Ectodermal cell (in vitro differentiated cells): ENCODE results near the gene TTC39B.
"Not testable (repeated sequence)": the region's sequence is repeated elsewhere in the genome, so short reads cannot be mapped to it uniquely, and the experiment has no call there.

Source experiments
- H3K27ac ChIP-seq: 2 replicates; pipeline ENCODE4 v1.7.0; 2013; ENCODE audit warnings: mild to moderate bottlenecking, low read depth, low read length; ENCODE audit not compliant: insufficient read depth, poor library complexity, severe bottlenecking
- H3K27me3 ChIP-seq: 2 replicates; pipeline ENCODE4 v1.7.0; 2013; ENCODE audit warnings: mild to moderate bottlenecking, low read length; ENCODE audit not compliant: insufficient read depth, control insufficient read depth, poor library complexity, severe bottlenecking
- H3K36me3 ChIP-seq: one replicate; pipeline ENCODE4 v1.7.0; 2013; ENCODE audit warnings: low read length; ENCODE audit not compliant: control insufficient read depth, insufficient read depth
- H3K4me1 ChIP-seq: one replicate; pipeline ENCODE4 v1.7.0; 2013; ENCODE audit warnings: low read length; ENCODE audit not compliant: control insufficient read depth, insufficient read depth
- H3K4me3 ChIP-seq: 2 replicates; pipeline ENCODE4 v1.7.0; 2013; ENCODE audit warnings: low read depth, low read length, control low read depth; ENCODE audit not compliant: insufficient read depth
- H3K9me3 ChIP-seq: 2 replicates; pipeline ENCODE4 v1.7.0; 2013; ENCODE audit warnings: mild to moderate bottlenecking, low read length, moderate library complexity; ENCODE audit not compliant: control insufficient read depth
- WGBS, 2 experiments: methylation state at CpG; one replicate each; pipeline ENCODE4 v1.1.7; 2013; ENCODE audit warnings: missing lambda C conversion rate in 2 of 2; 5-methylcytosine and 5-hydroxymethylcytosine counted together

Gene TTC39B

GRCh38 chr9:15235658-15236057, 71.4 kb downstream of the TTC39B start:
- H3K4me3 ChIP-seq: no peak overlapping the region
- no peaks in the 10 kb centered on the region for H3K36me3 ChIP-seq
- no peaks in the 10 kb centered on the region for H3K9me3 ChIP-seq
- no peaks in the 10 kb centered on the region for H3K27me3 ChIP-seq
- WGBS, 2 experiments: 95% methylated on average over 2 of the region's 2 CpGs
- H3K4me1 ChIP-seq: no peaks in the 10 kb centered on the region
- no peak overlapping the region for H3K27ac ChIP-seq

- 95 to 97% methylated on average over 33 to 34 of the region's 41 CpGs for WGBS, 2 experiments
- H3K4me1 ChIP-seq, H3K9me3 ChIP-seq, H3K36me3 ChIP-seq, H3K27ac ChIP-seq, H3K27me3 ChIP-seq, H3K4me3 ChIP-seq: not testable (repeated sequence)
Measured at GRCh38 chr9:15233941-15234490, 73.0 kb downstream of the TTC39B start.

GRCh38 chr9:15232706-15233280, 74.2 kb downstream of the TTC39B start:
- H3K36me3 ChIP-seq, H3K9me3 ChIP-seq, H3K27ac ChIP-seq, H3K4me1 ChIP-seq, H3K27me3 ChIP-seq, H3K4me3 ChIP-seq: not testable (repeated sequence)
- 95 to 96% methylated on average over 29 of the region's 29 CpGs for WGBS, 2 experiments

DNA sequence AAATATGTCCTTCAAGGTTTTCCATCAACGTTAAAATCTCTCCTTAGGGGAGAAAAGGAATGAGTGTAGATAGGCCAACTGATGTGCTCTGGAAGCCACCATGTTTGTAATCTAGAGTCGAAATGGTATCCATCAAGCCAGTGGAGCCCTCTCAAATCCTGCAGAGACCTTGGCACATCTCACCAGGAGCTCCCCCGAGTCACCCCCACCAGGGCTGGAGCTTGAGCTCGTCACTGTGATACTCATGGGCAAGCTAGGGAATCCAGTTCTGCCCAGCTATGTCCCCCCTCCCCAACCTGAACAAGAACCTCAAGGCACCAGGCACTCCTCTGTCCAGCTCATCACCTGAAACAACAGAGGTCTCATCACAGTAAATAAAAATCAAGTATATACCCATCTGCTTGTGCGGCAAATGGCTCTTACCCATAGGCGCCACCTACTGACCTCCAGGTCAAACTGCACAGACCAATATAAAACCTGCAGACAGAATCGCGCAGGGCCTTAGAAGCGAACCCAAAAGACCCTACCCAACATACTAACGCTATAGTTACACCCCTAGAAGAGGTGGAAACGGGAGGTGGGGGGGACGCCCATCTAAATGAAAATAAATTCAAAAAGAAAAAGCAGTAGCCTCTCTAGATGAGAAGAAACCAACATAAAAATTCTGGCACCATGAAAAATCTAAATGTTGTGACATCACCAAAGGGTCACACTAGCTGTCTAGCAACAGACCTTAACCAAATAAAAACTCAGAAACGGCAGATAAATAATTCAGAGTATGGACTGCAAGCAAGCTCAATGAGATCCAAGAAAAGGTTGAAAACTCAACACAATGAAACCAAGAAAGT, 75.0 kb downstream of the TTC39B start:
- Histone ChIP-seq H3K9me3 (no peaks in the 10 kb centered on the region), H3K27me3 (no peaks in the 10 kb centered on the region), H3K36me3 (no peaks in the 10 kb centered on the region), H3K27ac (no peak overlapping the region), H3K4me1 (no peaks in the 10 kb centered on the region), H3K4me3 (no peak overlapping the region)
- WGBS, 2 experiments: 54 to 59% methylated on average over 13 of the region's 13 CpGs

GRCh38 chr9:15229409-15229808, 77.6 kb downstream of the TTC39B start:
- Histone ChIP-seq H3K4me1 (no peaks in the 10 kb centered on the region), H3K27me3 (no peaks in the 10 kb centered on the region), H3K9me3 (no peaks in the 10 kb centered on the region), H3K36me3 (no peaks in the 10 kb centered on the region), H3K4me3 (no peak overlapping the region), H3K27ac (no peak overlapping the region)
- WGBS, 2 experiments: 90 to 91% methylated on average over 4 of the region's 5 CpGs

- no peaks in the 10 kb centered on the region for H3K36me3 ChIP-seq
- no peaks in the 10 kb centered on the region for H3K9me3 ChIP-seq
- WGBS, 2 experiments: 94 to 95% methylated on average over 4 of the region's 4 CpGs
- H3K4me1 ChIP-seq: no peaks in the 10 kb centered on the region
- H3K27ac ChIP-seq: no peak overlapping the region
- no peaks in the 10 kb centered on the region for H3K27me3 ChIP-seq
- no peak overlapping the region for H3K4me3 ChIP-seq
Measured at GRCh38 chr9:15227491-15227890, 79.5 kb downstream of the TTC39B start.

- H3K9me3 ChIP-seq: no peaks in the 10 kb centered on the region
- no peak overlapping the region for H3K27ac ChIP-seq
- WGBS, 2 experiments: 93 to 97% methylated on average over 7 of the region's 7 CpGs
- H3K4me1 ChIP-seq: no peaks in the 10 kb centered on the region
- H3K4me3 ChIP-seq: no peak overlapping the region
- no peaks in the 10 kb centered on the region for H3K27me3 ChIP-seq
- no peaks in the 10 kb centered on the region for H3K36me3 ChIP-seq
Measured at GRCh38 chr9:15225564-15226126, 81.4 kb downstream of the TTC39B start.

DNA sequence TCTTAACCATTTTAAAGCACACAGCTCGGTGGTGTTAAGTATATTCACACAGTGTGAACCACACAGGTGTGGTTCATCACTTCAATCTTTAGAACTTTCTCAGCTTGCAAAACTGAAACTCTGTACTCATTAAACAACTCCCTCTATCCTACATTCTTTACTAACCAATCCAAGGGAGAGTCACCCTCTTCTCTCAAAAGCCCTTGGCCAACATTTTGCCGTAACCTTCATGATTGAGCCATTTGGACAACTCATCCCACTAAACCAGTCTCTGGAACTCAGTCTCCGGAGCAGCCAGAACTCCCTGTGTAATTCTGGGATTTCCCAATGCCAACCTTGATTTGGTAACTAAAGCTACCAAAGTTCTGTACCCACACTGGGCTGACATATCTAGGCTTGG, 84.7 kb downstream of the TTC39B start:
- H3K4me3 ChIP-seq: no peak overlapping the region
- H3K27me3 ChIP-seq: no peaks in the 10 kb centered on the region
- no peak overlapping the region for H3K27ac ChIP-seq
- no peaks in the 10 kb centered on the region for H3K36me3 ChIP-seq
- 93 to 94% methylated on average over 3 of the region's 3 CpGs for WGBS, 2 experiments
- H3K9me3 ChIP-seq: no peaks in the 10 kb centered on the region
- H3K4me1 ChIP-seq: no peaks in the 10 kb centered on the region

- WGBS, 2 experiments: 93 to 95% methylated on average over 4 of the region's 4 CpGs
- H3K36me3 ChIP-seq: no peaks in the 10 kb centered on the region
- no peak overlapping the region for H3K4me3 ChIP-seq
- H3K27ac ChIP-seq: no peak overlapping the region
- no peaks in the 10 kb centered on the region for H3K9me3 ChIP-seq
- no peaks in the 10 kb centered on the region for H3K4me1 ChIP-seq
- no peaks in the 10 kb centered on the region for H3K27me3 ChIP-seq
Measured at GRCh38 chr9:15221746-15222145, 85.3 kb downstream of the TTC39B start.

DNA sequence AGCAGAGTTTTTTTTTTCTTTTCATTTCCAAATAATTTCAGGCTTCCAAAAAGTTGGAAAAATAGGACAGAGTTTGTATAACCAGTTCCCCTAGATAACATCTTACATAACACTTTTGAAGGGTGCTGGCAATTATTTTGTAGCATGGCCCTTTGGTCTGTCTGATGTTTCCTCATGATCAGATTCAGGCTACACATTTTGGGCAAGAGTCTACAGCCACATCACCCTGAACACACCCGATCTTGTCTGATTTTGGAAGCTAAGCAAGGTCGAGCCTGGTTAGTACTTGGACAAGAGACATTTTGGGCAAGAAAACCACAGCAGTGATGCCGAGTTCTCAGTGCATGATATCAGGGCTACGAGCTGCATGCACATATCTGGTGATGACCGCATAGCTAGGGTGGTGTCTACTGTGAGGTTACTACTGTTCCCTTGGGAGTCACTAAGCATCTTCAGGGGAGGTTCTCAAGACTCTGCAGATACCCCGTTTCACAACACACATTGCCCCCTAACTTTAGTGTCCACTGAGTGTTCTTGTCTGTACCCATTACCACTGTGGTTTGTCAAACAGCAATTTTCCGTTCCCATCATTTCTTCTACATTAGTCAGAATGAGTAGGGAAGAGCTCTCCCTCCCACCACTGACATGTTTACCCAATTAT, 86.2 kb downstream of the TTC39B start:
- 93 to 95% methylated on average over 7 of the region's 7 CpGs for WGBS, 2 experiments
- H3K27ac ChIP-seq: no peak overlapping the region
- no peak overlapping the region for H3K4me3 ChIP-seq
- H3K9me3 ChIP-seq: no peaks in the 10 kb centered on the region
- H3K27me3 ChIP-seq: no peaks in the 10 kb centered on the region
- no peaks in the 10 kb centered on the region for H3K36me3 ChIP-seq
- no peaks in the 10 kb centered on the region for H3K4me1 ChIP-seq
